Activated naive CD4-positive, alpha-beta T cell treated with anti-CD3 and anti-CD28 coated beads, Interleukin-2, amount 10 ng/mL, durations not matched to agents 7 days and 5 days (primary cell): ENCODE data around the gene CCR5.

Experiments used
- CTCF ChIA-PET: fragments of 350-600 bp; sonication (Branson Sonifier 250); formaldehyde crosslinking; loops from one replicate; lab custom pipeline; 2021; ENCODE audit warnings: antibody characterized with exemption; lab: Charles Lee
- DNase-seq: peaks from one replicate; pipeline ENCODE4 v3.0.0-alpha.2; 2020
- H3K27ac Mint-ChIP-seq: one replicate; pipeline ENCODE4 v1.8.0; 2021; ENCODE audit warnings: mild to moderate bottlenecking, moderate library complexity, mixed read lengths
- H3K27me3 Mint-ChIP-seq: one replicate; pipeline ENCODE4 v1.8.0; 2021; ENCODE audit warnings: mild to moderate bottlenecking, mixed read lengths
- H3K36me3 Mint-ChIP-seq: one replicate; pipeline ENCODE4 v1.8.0; 2021; ENCODE audit warnings: mixed read lengths
- H3K4me1 Mint-ChIP-seq: one replicate; pipeline ENCODE4 v1.8.0; 2021; ENCODE audit warnings: mixed read lengths
- H3K4me3 Mint-ChIP-seq: one replicate; pipeline ENCODE4 v1.8.0; 2021; ENCODE audit warnings: mild to moderate bottlenecking, moderate library complexity, mixed read lengths
- H3K9me3 Mint-ChIP-seq: one replicate; pipeline ENCODE4 v1.8.0; 2021; ENCODE audit warnings: mixed read lengths

The CCR5 gene

GRCh38 chr3:46365737-46366524 lies 4.8 kb upstream of the CCR5 start:
- peaks cover 14% of the 10 kb centered on the region for H3K27me3 Mint-ChIP-seq
- H3K9me3 Mint-ChIP-seq = peaks cover 4% of the 10 kb centered on the region
- H3K36me3 Mint-ChIP-seq = peaks cover 13% of the 10 kb centered on the region
- CTCF ChIA-PET = interaction anchor here (0.9 to 14.4 kb wide), 3 partner anchors 14 to 150 kb away, joined by 3 to 228 read pairs (median 80); partner anchors contain the start of gene CCR2
- DNase-seq = no peak
- H3K4me3 Mint-ChIP-seq = no peak overlapping the region
- H3K27ac Mint-ChIP-seq = no peak overlapping the region
- H3K4me1 Mint-ChIP-seq = peaks cover 64% of the 10 kb centered on the region

GRCh38 chr3:46367811-46368210 lies 2.9 kb upstream of the CCR5 start:
- H3K4me1 Mint-ChIP-seq = peaks cover 65% of the 10 kb centered on the region
- CTCF ChIA-PET = interaction anchor here (0.7 to 14.4 kb wide), 27 partner anchors 8 to 425 kb away, joined by 3 to 228 read pairs (median 10); partner anchors contain the start of genes CCR1, CCR2 and CXCR6
- DNase-seq = no peak
- peak overlapping the region; percentile 71 for H3K27ac Mint-ChIP-seq
- peaks cover 4% of the 10 kb centered on the region for H3K9me3 Mint-ChIP-seq
- H3K4me3 Mint-ChIP-seq = no peak overlapping the region
- H3K36me3 Mint-ChIP-seq = peaks cover 13% of the 10 kb centered on the region
- peaks cover 14% of the 10 kb centered on the region for H3K27me3 Mint-ChIP-seq

- peaks cover 69% of the 10 kb centered on the region for H3K4me1 Mint-ChIP-seq
- H3K4me3 Mint-ChIP-seq = no peak overlapping the region
- DNase-seq = peak; percentile 80
Observed at GRCh38 chr3:46368569-46368968, 2.2 kb upstream of the CCR5 start.

GRCh38 chr3:46369151-46369550 lies 1.6 kb upstream of the CCR5 start:
- Mint-ChIP-seq H3K27ac (peak overlapping the region; percentile 83), H3K9me3 (peaks cover 4% of the 10 kb centered on the region), H3K27me3 (peaks cover 15% of the 10 kb centered on the region), H3K4me1 (peaks cover 72% of the 10 kb centered on the region), H3K4me3 (no peak overlapping the region), H3K36me3 (peaks cover 18% of the 10 kb centered on the region)
- no peak for DNase-seq
- CTCF ChIA-PET = interaction anchor here (1.0 to 14.4 kb wide), 29 partner anchors 9 to 426 kb away, joined by 3 to 228 read pairs (median 10); partner anchors contain the start of genes CCR1, CCR2 and CXCR6

More at GRCh38 chr3:46368569-46368968, 2.2 kb upstream of the CCR5 start:
- Mint-ChIP-seq H3K9me3 (peaks cover 4% of the 10 kb centered on the region), H3K27me3 (peaks cover 15% of the 10 kb centered on the region), H3K36me3 (peaks cover 18% of the 10 kb centered on the region), H3K27ac (peak overlapping the region; percentile 55)
- CTCF ChIA-PET = interaction anchor here (0.7 to 14.4 kb wide), 33 partner anchors 9 to 426 kb away, joined by 3 to 228 read pairs (median 7); partner anchors contain the start of genes CCR1, CCR2 and CXCR6

GRCh38 chr3:46369675-46370132 lies 1.0 kb upstream of the CCR5 start:
- peaks cover 22% of the 10 kb centered on the region for H3K36me3 Mint-ChIP-seq
- H3K27me3 Mint-ChIP-seq = peaks cover 20% of the 10 kb centered on the region
- DNase-seq = peak; percentile 34
- peak overlapping the region; percentile 41 for H3K4me3 Mint-ChIP-seq
- H3K9me3 Mint-ChIP-seq = peaks cover 4% of the 10 kb centered on the region
- peaks cover 76% of the 10 kb centered on the region for H3K4me1 Mint-ChIP-seq
- CTCF ChIA-PET = interaction anchor here (0.9 to 14.4 kb wide), 27 partner anchors 8 to 431 kb away, joined by 3 to 228 read pairs (median 12); partner anchors contain the start of genes CCR1, CCR2 and CXCR6
- peak overlapping the region; percentile 83 for H3K27ac Mint-ChIP-seq

GRCh38 chr3:46371519-46372340 lies 984 bp downstream of the CCR5 start:
- H3K4me1 Mint-ChIP-seq = peaks cover 86% of the 10 kb centered on the region
- DNase-seq = peak; percentile 14
- CTCF ChIA-PET = interaction anchor here (0.6 to 14.4 kb wide), 26 partner anchors 9 to 530 kb away, joined by 3 to 228 read pairs (median 4); partner anchors contain the start of genes CCR1, CCR2 and LZTFL1

GRCh38 chr3:46372492-46373359 lies 2.0 kb downstream of the CCR5 start:
- Mint-ChIP-seq H3K4me1 (peaks cover 86% of the 10 kb centered on the region), H3K9me3 (no peaks in the 10 kb centered on the region), H3K27me3 (peaks cover 17% of the 10 kb centered on the region), H3K36me3 (peaks cover 18% of the 10 kb centered on the region), H3K27ac (peak overlapping the region; percentile 77), H3K4me3 (peak overlapping the region; percentile 42)
- CTCF ChIA-PET = interaction anchor here (0.6 to 14.4 kb wide), 25 partner anchors 12 to 531 kb away, joined by 3 to 228 read pairs (median 4); partner anchors contain the start of genes CCR1, CCR2 and LZTFL1
- peak; percentile 54 for DNase-seq

More at GRCh38 chr3:46371519-46372340, 984 bp downstream of the CCR5 start:
- Mint-ChIP-seq H3K9me3 (no peaks in the 10 kb centered on the region), H3K27me3 (peaks cover 13% of the 10 kb centered on the region), H3K36me3 (peaks cover 19% of the 10 kb centered on the region), H3K27ac (peak overlapping the region; percentile 83), H3K4me3 (peak overlapping the region; percentile 42)

GRCh38 chr3:46374755-46375154 lies 4.0 kb downstream of the CCR5 start:
- CTCF ChIA-PET = interaction anchor here (0.8 to 14.4 kb wide), 10 partner anchors 60 to 297 kb away, joined by 3 to 228 read pairs (median 3); partner anchors contain the start of gene CCR1
- H3K27ac Mint-ChIP-seq = no peak overlapping the region
- H3K4me3 Mint-ChIP-seq = peak overlapping the region; percentile 2
- DNase-seq = peak; percentile 1
- peaks cover 72% of the 10 kb centered on the region for H3K4me1 Mint-ChIP-seq
- no peaks in the 10 kb centered on the region for H3K9me3 Mint-ChIP-seq
- H3K36me3 Mint-ChIP-seq = peaks cover 16% of the 10 kb centered on the region
- H3K27me3 Mint-ChIP-seq = peaks cover 17% of the 10 kb centered on the region

GRCh38 chr3:46375218-46375617 lies 4.5 kb downstream of the CCR5 start:
- Mint-ChIP-seq H3K27me3 (peaks cover 17% of the 10 kb centered on the region), H3K4me1 (peaks cover 71% of the 10 kb centered on the region), H3K9me3 (no peaks in the 10 kb centered on the region), H3K36me3 (peaks cover 16% of the 10 kb centered on the region), H3K4me3 (no peak overlapping the region), H3K27ac (peak overlapping the region; percentile 22)
- CTCF ChIA-PET = interaction anchor here (0.5 to 14.4 kb wide), 11 partner anchors 34 to 297 kb away, joined by 3 to 228 read pairs (median 3); partner anchors contain the start of gene CCR1
- peak; percentile 12 for DNase-seq

GRCh38 chr3:46375814-46376213 lies 5.1 kb downstream of the CCR5 start:
- Mint-ChIP-seq H3K4me3 (no peak overlapping the region), H3K4me1 (peaks cover 71% of the 10 kb centered on the region), H3K36me3 (peaks cover 18% of the 10 kb centered on the region), H3K27me3 (peaks cover 17% of the 10 kb centered on the region), H3K27ac (peak overlapping the region; percentile 81), H3K9me3 (no peaks in the 10 kb centered on the region)
- DNase-seq = no peak
- CTCF ChIA-PET = interaction anchor here (0.5 to 14.4 kb wide), 5 partner anchors 35 to 298 kb away, joined by 3 to 228 read pairs (median 51); no protein-coding TSS in a partner anchor

- Mint-ChIP-seq H3K4me3 (no peak overlapping the region), H3K27me3 (peaks cover 15% of the 10 kb centered on the region), H3K9me3 (no peaks in the 10 kb centered on the region), H3K36me3 (peaks cover 11% of the 10 kb centered on the region), H3K4me1 (peaks cover 65% of the 10 kb centered on the region), H3K27ac (no peak overlapping the region)
- CTCF ChIA-PET = interaction anchor here (0.7 to 14.4 kb wide), 39 partner anchors 10 to 1845 kb away, joined by 3 to 228 read pairs (median 5); partner anchors contain the start of genes CCR1, CCR2, CCR5AS and CCRL2
- peak; percentile 81 for DNase-seq
Observed at GRCh38 chr3:46378426-46378942, 7.7 kb downstream of the CCR5 start.
